ENCODE results near the gene ZFYVE28.

DNA sequence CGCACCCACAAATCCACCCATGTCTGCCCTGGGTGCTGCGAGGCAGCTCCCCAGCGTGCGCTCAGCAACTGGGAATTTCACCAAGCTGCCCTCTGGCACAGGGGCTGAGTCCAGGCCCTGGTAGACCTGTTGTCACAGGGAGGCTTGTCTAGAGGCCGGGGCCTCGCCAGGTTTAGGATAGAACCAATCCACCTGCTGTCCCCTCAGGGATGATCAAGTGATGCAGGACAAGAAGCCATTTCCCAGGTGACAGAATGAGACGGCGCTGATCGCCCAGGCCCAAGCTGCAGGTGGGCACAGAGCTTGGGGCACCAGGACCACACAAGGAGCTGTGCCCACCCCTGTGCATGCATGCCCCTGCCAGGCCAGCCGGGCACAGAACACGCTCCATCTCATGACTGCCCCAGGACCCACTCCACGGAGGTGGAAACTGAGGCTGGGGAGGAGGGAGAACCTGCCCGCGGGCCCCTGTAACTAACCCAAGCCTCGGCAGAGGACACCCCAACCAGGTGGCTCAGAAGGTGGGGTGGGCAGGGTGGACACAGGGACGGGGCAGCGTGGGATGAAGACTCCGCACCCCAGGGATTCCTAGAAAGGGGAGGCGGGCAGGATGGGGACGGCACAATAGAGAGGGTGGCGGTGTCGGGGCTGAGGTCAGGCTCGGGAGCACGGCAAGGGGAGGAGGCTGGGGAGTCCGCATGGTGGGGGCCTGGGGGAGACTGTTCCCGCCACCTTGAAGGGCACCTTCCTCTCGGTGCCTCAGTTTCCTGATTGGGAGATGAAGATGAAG is 78.0 kb downstream of the ZFYVE28 start:
- TF ChIP-seq, protein P1, sequence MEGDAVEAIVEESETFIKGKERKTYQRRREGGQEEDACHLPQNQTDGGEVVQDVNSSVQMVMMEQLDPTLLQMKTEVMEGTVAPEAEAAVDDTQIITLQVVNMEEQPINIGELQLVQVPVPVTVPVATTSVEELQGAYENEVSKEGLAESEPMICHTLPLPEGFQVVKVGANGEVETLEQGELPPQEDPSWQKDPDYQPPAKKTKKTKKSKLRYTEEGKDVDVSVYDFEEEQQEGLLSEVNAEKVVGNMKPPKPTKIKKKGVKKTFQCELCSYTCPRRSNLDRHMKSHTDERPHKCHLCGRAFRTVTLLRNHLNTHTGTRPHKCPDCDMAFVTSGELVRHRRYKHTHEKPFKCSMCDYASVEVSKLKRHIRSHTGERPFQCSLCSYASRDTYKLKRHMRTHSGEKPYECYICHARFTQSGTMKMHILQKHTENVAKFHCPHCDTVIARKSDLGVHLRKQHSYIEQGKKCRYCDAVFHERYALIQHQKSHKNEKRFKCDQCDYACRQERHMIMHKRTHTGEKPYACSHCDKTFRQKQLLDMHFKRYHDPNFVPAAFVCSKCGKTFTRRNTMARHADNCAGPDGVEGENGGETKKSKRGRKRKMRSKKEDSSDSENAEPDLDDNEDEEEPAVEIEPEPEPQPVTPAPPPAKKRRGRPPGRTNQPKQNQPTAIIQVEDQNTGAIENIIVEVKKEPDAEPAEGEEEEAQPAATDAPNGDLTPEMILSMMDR (IDR thresholded peaks at IDR 0.05): no peak
- TF ChIP-seq POLR2AphosphoS5 (IDR thresholded peaks at IDR 0.05) (no peak), POLR2A (IDR thresholded peaks at IDR 0.05) (no peak)

All from stomach (tissue), 4 donors.